GM12878 (cell line): ENCODE results near the gene DCT. TPM values are rescaled to one million over a fixed set of nuclear protein-coding genes. Genes with fewer than 3 reads are reported as not detected.

Experiments
- ATAC-seq: fragments of 200-7000 bp; cut with Tn5 transposase; 3 replicates; pipeline ENCODE4 v1.9.1; 2020; ENCODE audit warnings: mild to moderate bottlenecking, moderate library complexity
- BruUV-seq: library from RNA; stranded (reverse); fragments of 400-500 nt; replicated peaks from 2 replicates; lab custom pipeline; 2021; lab: Mats Ljungman, UMichigan
- CTCF ChIA-PET: fragments of 300-600 bp; sonication (Branson Sonifier 250); formaldehyde crosslinking; extraction: SDS; loops from one replicate; lab custom pipeline; 2021; ENCODE audit warnings: inconsistent platforms; lab: Yijun Ruan, JAX
- POLR2A ChIA-PET: fragments of 350-600 bp; formaldehyde crosslinking; extraction: SDS; loops from one replicate; lab custom pipeline; 2021; ENCODE audit warnings: inconsistent platforms; lab: Charles Lee
- RAD21 ChIA-PET: fragments of 300-600 bp; sonication (Branson Sonifier 250); formaldehyde crosslinking; loops from one replicate; lab custom pipeline; 2023; ENCODE audit warnings: antibody characterized with exemption; ENCODE audit not compliant: unreplicated experiment; lab: Charles Lee
- SMC1A ChIA-PET: fragments of 300-600 bp; sonication (Branson Sonifier 250); formaldehyde crosslinking; loops from one replicate; lab custom pipeline; 2023; ENCODE audit not compliant: unreplicated experiment, uncharacterized antibody; lab: Charles Lee
- DNase-seq: peaks from one replicate; pipeline ENCODE4 v3.0.0-alpha.2; 2011; ENCODE audit warnings: low read depth, low spot score
- FAIRE-seq: peaks from 3 replicates; lab custom pipeline; 2011; peaks lifted over from hg19 to GRCh38; lab: Jason Lieb, UNC
- H2AFZ ChIP-seq: 2 replicates; pipeline ENCODE4 v1.6.0; 2011; ENCODE audit warnings: low read depth, low read length, control low read depth; ENCODE audit not compliant: control insufficient read depth
- H3K27ac ChIP-seq: 2 replicates; pipeline ENCODE4 v1.5.1; 2011; ENCODE audit warnings: control low read depth; ENCODE audit not compliant: control insufficient read depth, insufficient read depth
- H3K27me3 ChIP-seq, 2 experiments: replicated peaks in 1 of 2; 2 replicates each; pipeline versions ENCODE4 v1.6.0 to v1.6.1; 2011; ENCODE audit warnings: low read length in 1 of 2; ENCODE audit not compliant: control insufficient read depth in 2 of 2, insufficient read depth in 2 of 2
- H3K36me3 ChIP-seq, 2 experiments: 2 replicates each; pipeline ENCODE4 v1.5.1; 2011; ENCODE audit warnings: low read length in 1 of 2; ENCODE audit not compliant: control insufficient read depth in 2 of 2, insufficient read depth in 2 of 2
- H3K4me1 ChIP-seq: 2 replicates; pipeline ENCODE4 v1.6.1; 2011; ENCODE audit warnings: mild to moderate bottlenecking, low read length, moderate library complexity, mixed read lengths; ENCODE audit not compliant: control insufficient read depth, insufficient read depth
- H3K4me2 ChIP-seq: 2 replicates; pipeline ENCODE4 v1.6.0; 2011; ENCODE audit warnings: control low read depth; ENCODE audit not compliant: control insufficient read depth, insufficient read depth
- H3K4me3 ChIP-seq: fragments of 200-600 bp; sonication (generic); 2 replicates; pipeline ENCODE4 v1.5.1; 2016
- H3K79me2 ChIP-seq: 2 replicates; pipeline ENCODE4 v1.6.0; 2011; ENCODE audit warnings: low read length; ENCODE audit not compliant: control insufficient read depth, insufficient read depth
- H3K9ac ChIP-seq: 2 replicates; pipeline ENCODE4 v1.8.0; 2011; ENCODE audit warnings: low read length, control low read depth, mixed read lengths; ENCODE audit not compliant: control insufficient read depth, insufficient read depth
- H3K9me3 ChIP-seq: replicated peaks from 3 replicates; pipeline ENCODE4 v1.5.1; 2011; ENCODE audit warnings: mild to moderate bottlenecking, low read length; ENCODE audit not compliant: control insufficient read depth, insufficient read depth
- H4K20me1 ChIP-seq: 2 replicates; pipeline ENCODE4 v1.6.0; 2011; ENCODE audit not compliant: control insufficient read depth, insufficient read depth
- BCL11A ChIP-seq: IDR thresholded peaks from 2 replicates; pipeline ENCODE4 v1.6.1; 2011; ENCODE audit warnings: low read depth, low read length
- BCLAF1 ChIP-seq: fragments of 450-650 bp; IDR thresholded peaks from 2 replicates; pipeline ENCODE4 v1.6.1; 2017; ENCODE audit warnings: antibody characterized with exemption, mild to moderate bottlenecking, moderate library complexity
- EP300 ChIP-seq, 2 experiments: fragments of 150-350 bp in 1 of 2; IDR thresholded peaks; 2 replicates each; pipeline ENCODE4 v1.6.1; 2011 to 2012; ENCODE audit warnings: low read depth in 2 of 2, low read length in 2 of 2, borderline replicate concordance in 1 of 2, improper control_type of control experiment in 1 of 2, inconsistent platforms in 1 of 2; ENCODE audit not compliant: control insufficient read depth in 1 of 2
- KAT2A ChIP-seq: conservative IDR thresholded peaks from 2 replicates; pipeline ENCODE4 v1.6.1; 2011; ENCODE audit warnings: low read depth, low read length; ENCODE audit not compliant: control insufficient read depth
- NR2C1 ChIP-seq: fragments of 450-650 bp; IDR thresholded peaks from 2 replicates; pipeline ENCODE4 v1.6.1; 2017; ENCODE audit warnings: antibody characterized with exemption, mild to moderate bottlenecking, moderate library complexity
- POLR2AphosphoS5 ChIP-seq: IDR thresholded peaks from 2 replicates; pipeline ENCODE4 v1.6.1; 2011; ENCODE audit warnings: mild to moderate bottlenecking, low read length, inconsistent platforms
- SMAD1 ChIP-seq: fragments of 450-650 bp; IDR thresholded peaks from 2 replicates; pipeline ENCODE4 v1.6.1; 2018; ENCODE audit warnings: mild to moderate bottlenecking, low read depth; ENCODE audit not compliant: partially characterized antibody
- SREBF1 ChIP-seq: IDR thresholded peaks from 2 replicates; pipeline ENCODE4 v1.6.1; 2012; ENCODE audit warnings: mild to moderate bottlenecking, low read length
- SUZ12 ChIP-seq: fragments of 200-600 bp; sonication (generic); IDR thresholded peaks from one replicate; pipeline ENCODE4 v1.6.1; 2018; ENCODE audit warnings: antibody characterized with exemption, mild to moderate bottlenecking; ENCODE audit not compliant: unreplicated experiment
- WRNIP1 ChIP-seq: IDR thresholded peaks from 2 replicates; pipeline ENCODE4 v1.6.1; 2011; ENCODE audit warnings: low read depth, low read length, improper control_type of control experiment, borderline replicate concordance
- YY1 ChIP-seq: IDR thresholded peaks from 2 replicates; pipeline ENCODE4 v1.6.1; 2011; ENCODE audit warnings: low read depth, mild to moderate bottlenecking, low read length
- ZNF622 ChIP-seq: fragments of 450-650 bp; IDR thresholded peaks from 2 replicates; pipeline ENCODE4 v1.6.1; 2017; ENCODE audit warnings: mild to moderate bottlenecking, inconsistent platforms
- in situ Hi-C: fragments of 300-500 bp; cut with MboI; formaldehyde crosslinking; loops from 9 replicates; pipeline ENCODE4 v1.14.3; 2018; ENCODE audit warnings: mixed read lengths
- intact Hi-C: fragments of 100-400 bp; cut with micrococcal nuclease; formaldehyde crosslinking; loops from one replicate; pipeline ENCODE4 v1.14.2; 2022; ENCODE audit not compliant: unreplicated experiment
- polyA plus RNA-seq, 11 experiments: library from polyadenylated mRNA; depleted of rRNA in 4 of 11; unstranded in 6 of 11; stranded (reverse) in 5 of 11; fragments of >200 nt; fragmentation: Nextera tagmentation in 4 of 11; fragmentation: Illumina TruSeq in 1 of 11; extraction: Ambion mirVana in 4 of 11; extraction: Trizol in 1 of 11; gene quantifications; 1 replicate in 1 of 11; 2 replicates in 10 of 11; pipeline versions ENCODE4 v1.2.1 to v1.2.3, GENCODE V29; 2011 to 2016; ENCODE audit warnings: inconsistent platforms in 2 of 11, missing spikeins in 2 of 11, low read depth in 1 of 11
- total RNA-seq, 4 experiments: library from RNA; depleted of rRNA in 3 of 4; stranded (reverse); fragments of >200 nt in 3 of 4; fragmentation: Illumina TruSeq in 1 of 4; extraction: Trizol in 1 of 4; gene quantifications; 2 replicates each; pipeline versions ENCODE4 v1.2.1 to v1.2.3, GENCODE V29; 2013 to 2021
- TF ChIP-seq, protein P1 (sequence below): fragments of 450-650 bp; IDR thresholded peaks from 2 replicates; pipeline ENCODE4 v1.6.1; 2017; ENCODE audit warnings: mild to moderate bottlenecking, moderate library complexity
- TF ChIP-seq, protein P2 (sequence below): fragments of 450-650 bp; IDR thresholded peaks from 2 replicates; pipeline ENCODE4 v1.6.1; 2018; ENCODE audit warnings: mild to moderate bottlenecking, low read depth, moderate library complexity; ENCODE audit not compliant: partially characterized antibody

Gene DCT
- total and polyA plus RNA-seq, 10 of the 15 experiments (the other 5 are each of a cell fraction or from before 2014, with no cell fraction given): 0.04 to 0.29 TPM; not detected in 8

- FAIRE-seq (no peak), DNase-seq (no peak), ATAC-seq (no peak)
- ChIA-PET SMC1A (no interaction called here), RAD21 (no interaction called here), CTCF (no interaction called here), POLR2A (no interaction called here)
- no peaks in the 10 kb centered on the region for H4K20me1 ChIP-seq
- H3K4me1 ChIP-seq: no peaks in the 10 kb centered on the region
- no peak overlapping the region for H3K4me2 ChIP-seq
- no peaks in the 10 kb centered on the region for H3K27me3 ChIP-seq
- H3K9ac ChIP-seq: no peak overlapping the region
- no peaks in the 10 kb centered on the region for H3K36me3 ChIP-seq
- in situ Hi-C loops: no loop called here
- BruUV-seq: no TSS peak
- no peaks in the 10 kb centered on the region for H3K79me2 ChIP-seq
- H3K9me3 ChIP-seq: no peaks in the 10 kb centered on the region
- no peak overlapping the region for H2AFZ ChIP-seq
- no peak overlapping the region for H3K4me3 ChIP-seq
- intact Hi-C loops: no loop called here
- H3K27ac ChIP-seq: no peak overlapping the region
- TF ChIP-seq EP300 (IDR thresholded peaks at IDR 0.05; ENCODE audit: borderline replicate concordance in 1 of 2, control insufficient read depth in 1 of 2, low read depth in 2 of 2, low read length in 2 of 2): no peak
- no peak for TF ChIP-seq ZNF622
- TF ChIP-seq NR2C1: no peak
- no peak for TF ChIP-seq POLR2AphosphoS5
- TF ChIP-seq, protein P1, sequence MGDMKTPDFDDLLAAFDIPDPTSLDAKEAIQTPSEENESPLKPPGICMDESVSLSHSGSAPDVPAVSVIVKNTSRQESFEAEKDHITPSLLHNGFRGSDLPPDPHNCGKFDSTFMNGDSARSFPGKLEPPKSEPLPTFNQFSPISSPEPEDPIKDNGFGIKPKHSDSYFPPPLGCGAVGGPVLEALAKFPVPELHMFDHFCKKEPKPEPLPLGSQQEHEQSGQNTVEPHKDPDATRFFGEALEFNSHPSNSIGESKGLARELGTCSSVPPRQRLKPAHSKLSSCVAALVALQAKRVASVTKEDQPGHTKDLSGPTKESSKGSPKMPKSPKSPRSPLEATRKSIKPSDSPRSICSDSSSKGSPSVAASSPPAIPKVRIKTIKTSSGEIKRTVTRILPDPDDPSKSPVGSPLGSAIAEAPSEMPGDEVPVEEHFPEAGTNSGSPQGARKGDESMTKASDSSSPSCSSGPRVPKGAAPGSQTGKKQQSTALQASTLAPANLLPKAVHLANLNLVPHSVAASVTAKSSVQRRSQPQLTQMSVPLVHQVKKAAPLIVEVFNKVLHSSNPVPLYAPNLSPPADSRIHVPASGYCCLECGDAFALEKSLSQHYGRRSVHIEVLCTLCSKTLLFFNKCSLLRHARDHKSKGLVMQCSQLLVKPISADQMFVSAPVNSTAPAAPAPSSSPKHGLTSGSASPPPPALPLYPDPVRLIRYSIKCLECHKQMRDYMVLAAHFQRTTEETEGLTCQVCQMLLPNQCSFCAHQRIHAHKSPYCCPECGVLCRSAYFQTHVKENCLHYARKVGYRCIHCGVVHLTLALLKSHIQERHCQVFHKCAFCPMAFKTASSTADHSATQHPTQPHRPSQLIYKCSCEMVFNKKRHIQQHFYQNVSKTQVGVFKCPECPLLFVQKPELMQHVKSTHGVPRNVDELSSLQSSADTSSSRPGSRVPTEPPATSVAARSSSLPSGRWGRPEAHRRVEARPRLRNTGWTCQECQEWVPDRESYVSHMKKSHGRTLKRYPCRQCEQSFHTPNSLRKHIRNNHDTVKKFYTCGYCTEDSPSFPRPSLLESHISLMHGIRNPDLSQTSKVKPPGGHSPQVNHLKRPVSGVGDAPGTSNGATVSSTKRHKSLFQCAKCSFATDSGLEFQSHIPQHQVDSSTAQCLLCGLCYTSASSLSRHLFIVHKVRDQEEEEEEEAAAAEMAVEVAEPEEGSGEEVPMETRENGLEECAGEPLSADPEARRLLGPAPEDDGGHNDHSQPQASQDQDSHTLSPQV: no peak
- TF ChIP-seq BCL11A: no peak
- TF ChIP-seq WRNIP1: no peak
- no peak for TF ChIP-seq KAT2A
- TF ChIP-seq SUZ12: no peak
- TF ChIP-seq, protein P2, sequence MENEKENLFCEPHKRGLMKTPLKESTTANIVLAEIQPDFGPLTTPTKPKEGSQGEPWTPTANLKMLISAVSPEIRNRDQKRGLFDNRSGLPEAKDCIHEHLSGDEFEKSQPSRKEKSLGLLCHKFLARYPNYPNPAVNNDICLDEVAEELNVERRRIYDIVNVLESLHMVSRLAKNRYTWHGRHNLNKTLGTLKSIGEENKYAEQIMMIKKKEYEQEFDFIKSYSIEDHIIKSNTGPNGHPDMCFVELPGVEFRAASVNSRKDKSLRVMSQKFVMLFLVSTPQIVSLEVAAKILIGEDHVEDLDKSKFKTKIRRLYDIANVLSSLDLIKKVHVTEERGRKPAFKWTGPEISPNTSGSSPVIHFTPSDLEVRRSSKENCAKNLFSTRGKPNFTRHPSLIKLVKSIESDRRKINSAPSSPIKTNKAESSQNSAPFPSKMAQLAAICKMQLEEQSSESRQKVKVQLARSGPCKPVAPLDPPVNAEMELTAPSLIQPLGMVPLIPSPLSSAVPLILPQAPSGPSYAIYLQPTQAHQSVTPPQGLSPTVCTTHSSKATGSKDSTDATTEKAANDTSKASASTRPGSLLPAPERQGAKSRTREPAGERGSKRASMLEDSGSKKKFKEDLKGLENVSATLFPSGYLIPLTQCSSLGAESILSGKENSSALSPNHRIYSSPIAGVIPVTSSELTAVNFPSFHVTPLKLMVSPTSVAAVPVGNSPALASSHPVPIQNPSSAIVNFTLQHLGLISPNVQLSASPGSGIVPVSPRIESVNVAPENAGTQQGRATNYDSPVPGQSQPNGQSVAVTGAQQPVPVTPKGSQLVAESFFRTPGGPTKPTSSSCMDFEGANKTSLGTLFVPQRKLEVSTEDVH: no peak
- no peak for TF ChIP-seq SMAD1
- TF ChIP-seq SREBF1: no peak
- no peak for TF ChIP-seq YY1
- no peak for TF ChIP-seq BCLAF1
Observed at GRCh38 chr13:94413598-94413944, 65.9 kb downstream of the DCT start.
